GM12878 (cell line): ENCODE measurements around the gene TSHZ2. TPM values are rescaled to one million over a fixed set of nuclear protein-coding genes. Genes with fewer than 3 reads are reported as not detected.

ENCODE experiments used
- ATAC-seq: fragments of 200-7000 bp; cut with Tn5 transposase; 3 replicates; pipeline ENCODE4 v1.9.1; 2020; ENCODE audit warnings: mild to moderate bottlenecking, moderate library complexity
- BruUV-seq: library from RNA; stranded (reverse); fragments of 400-500 nt; replicated peaks from 2 replicates; lab custom pipeline; 2021; lab: Mats Ljungman, UMichigan
- CTCF ChIA-PET: fragments of 300-600 bp; sonication (Branson Sonifier 250); formaldehyde crosslinking; extraction: SDS; loops from one replicate; lab custom pipeline; 2021; ENCODE audit warnings: inconsistent platforms; lab: Yijun Ruan, JAX
- POLR2A ChIA-PET: fragments of 350-600 bp; formaldehyde crosslinking; extraction: SDS; loops from one replicate; lab custom pipeline; 2021; ENCODE audit warnings: inconsistent platforms; lab: Charles Lee
- RAD21 ChIA-PET: fragments of 300-600 bp; sonication (Branson Sonifier 250); formaldehyde crosslinking; loops from one replicate; lab custom pipeline; 2023; ENCODE audit warnings: antibody characterized with exemption; ENCODE audit not compliant: unreplicated experiment; lab: Charles Lee
- SMC1A ChIA-PET: fragments of 300-600 bp; sonication (Branson Sonifier 250); formaldehyde crosslinking; loops from one replicate; lab custom pipeline; 2023; ENCODE audit not compliant: unreplicated experiment, uncharacterized antibody; lab: Charles Lee
- DNase-seq: peaks from one replicate; pipeline ENCODE4 v3.0.0-alpha.2; 2011; ENCODE audit warnings: low read depth, low spot score
- FAIRE-seq: peaks from 3 replicates; lab custom pipeline; 2011; peaks lifted over from hg19 to GRCh38; lab: Jason Lieb, UNC
- H2AFZ ChIP-seq: 2 replicates; pipeline ENCODE4 v1.6.0; 2011; ENCODE audit warnings: low read depth, low read length, control low read depth; ENCODE audit not compliant: control insufficient read depth
- H3K27ac ChIP-seq: 2 replicates; pipeline ENCODE4 v1.5.1; 2011; ENCODE audit warnings: control low read depth; ENCODE audit not compliant: control insufficient read depth, insufficient read depth
- H3K27me3 ChIP-seq, 2 experiments: replicated peaks in 1 of 2; 2 replicates each; pipeline versions ENCODE4 v1.6.0 to v1.6.1; 2011; ENCODE audit warnings: low read length in 1 of 2; ENCODE audit not compliant: control insufficient read depth in 2 of 2, insufficient read depth in 2 of 2
- H3K36me3 ChIP-seq, 2 experiments: 2 replicates each; pipeline ENCODE4 v1.5.1; 2011; ENCODE audit warnings: low read length in 1 of 2; ENCODE audit not compliant: control insufficient read depth in 2 of 2, insufficient read depth in 2 of 2
- H3K4me1 ChIP-seq: 2 replicates; pipeline ENCODE4 v1.6.1; 2011; ENCODE audit warnings: mild to moderate bottlenecking, low read length, moderate library complexity, mixed read lengths; ENCODE audit not compliant: control insufficient read depth, insufficient read depth
- H3K4me2 ChIP-seq: 2 replicates; pipeline ENCODE4 v1.6.0; 2011; ENCODE audit warnings: control low read depth; ENCODE audit not compliant: control insufficient read depth, insufficient read depth
- H3K4me3 ChIP-seq: fragments of 200-600 bp; sonication (generic); 2 replicates; pipeline ENCODE4 v1.5.1; 2016
- H3K79me2 ChIP-seq: 2 replicates; pipeline ENCODE4 v1.6.0; 2011; ENCODE audit warnings: low read length; ENCODE audit not compliant: control insufficient read depth, insufficient read depth
- H3K9ac ChIP-seq: 2 replicates; pipeline ENCODE4 v1.8.0; 2011; ENCODE audit warnings: low read length, control low read depth, mixed read lengths; ENCODE audit not compliant: control insufficient read depth, insufficient read depth
- H3K9me3 ChIP-seq: replicated peaks from 3 replicates; pipeline ENCODE4 v1.5.1; 2011; ENCODE audit warnings: mild to moderate bottlenecking, low read length; ENCODE audit not compliant: control insufficient read depth, insufficient read depth
- H4K20me1 ChIP-seq: 2 replicates; pipeline ENCODE4 v1.6.0; 2011; ENCODE audit not compliant: control insufficient read depth, insufficient read depth
- BRCA1 ChIP-seq: IDR thresholded peaks from 2 replicates; pipeline ENCODE4 v1.6.1; 2011; ENCODE audit warnings: low read depth, low read length, improper control_type of control experiment
- CHD1 ChIP-seq: IDR thresholded peaks from 2 replicates; pipeline ENCODE4 v1.6.1; 2012; ENCODE audit warnings: low read depth, low read length, improper control_type of control experiment
- CREM ChIP-seq: IDR thresholded peaks from 2 replicates; pipeline ENCODE4 v1.6.1; 2014; ENCODE audit warnings: antibody characterized with exemption, low read depth
- IKZF2 ChIP-seq, 2 experiments: fragments of 450-650 bp; IDR thresholded peaks; 2 replicates each; pipeline ENCODE4 v1.6.1; 2017; ENCODE audit warnings: mild to moderate bottlenecking in 2 of 2, moderate library complexity in 2 of 2
- MEF2B ChIP-seq: fragments of 450-650 bp; IDR thresholded peaks from 2 replicates; pipeline ENCODE4 v1.6.1; 2018; ENCODE audit warnings: mild to moderate bottlenecking, moderate library complexity; ENCODE audit not compliant: partially characterized antibody, poor library complexity, severe bottlenecking
- NFYA ChIP-seq: IDR thresholded peaks from 2 replicates; pipeline ENCODE4 v1.6.1; 2011; ENCODE audit warnings: low read depth, mild to moderate bottlenecking, low read length, improper control_type of control experiment, borderline replicate concordance
- PKNOX1 ChIP-seq: fragments of 450-650 bp; IDR thresholded peaks from 2 replicates; pipeline ENCODE4 v1.6.1; 2016; ENCODE audit warnings: mild to moderate bottlenecking
- SUZ12 ChIP-seq: fragments of 200-600 bp; sonication (generic); IDR thresholded peaks from one replicate; pipeline ENCODE4 v1.6.1; 2018; ENCODE audit warnings: antibody characterized with exemption, mild to moderate bottlenecking; ENCODE audit not compliant: unreplicated experiment
- TARDBP ChIP-seq: IDR thresholded peaks from 2 replicates; pipeline ENCODE4 v1.6.1; 2016; ENCODE audit warnings: borderline replicate concordance
- WGBS: methylation state at CpG from one replicate; pipeline ENCODE4 v1.1.6; 2016; ENCODE audit warnings: low lambda C conversion rate; ENCODE audit not compliant: insufficient replicate concordance, insufficient coverage; ENCODE audit errors: missing lambda C conversion rate; 5-methylcytosine and 5-hydroxymethylcytosine counted together
- in situ Hi-C: fragments of 300-500 bp; cut with MboI; formaldehyde crosslinking; loops from 9 replicates; pipeline ENCODE4 v1.14.3; 2018; ENCODE audit warnings: mixed read lengths
- intact Hi-C: fragments of 100-400 bp; cut with micrococcal nuclease; formaldehyde crosslinking; loops from one replicate; pipeline ENCODE4 v1.14.2; 2022; ENCODE audit not compliant: unreplicated experiment
- polyA plus RNA-seq, 11 experiments: library from polyadenylated mRNA; depleted of rRNA in 4 of 11; unstranded in 6 of 11; stranded (reverse) in 5 of 11; fragments of >200 nt; fragmentation: Nextera tagmentation in 4 of 11; fragmentation: Illumina TruSeq in 1 of 11; extraction: Ambion mirVana in 4 of 11; extraction: Trizol in 1 of 11; gene quantifications; 1 replicate in 1 of 11; 2 replicates in 10 of 11; pipeline versions ENCODE4 v1.2.1 to v1.2.3, GENCODE V29; 2011 to 2016; ENCODE audit warnings: inconsistent platforms in 2 of 11, missing spikeins in 2 of 11, low read depth in 1 of 11
- total RNA-seq, 4 experiments: library from RNA; depleted of rRNA in 3 of 4; stranded (reverse); fragments of >200 nt in 3 of 4; fragmentation: Illumina TruSeq in 1 of 4; extraction: Trizol in 1 of 4; gene quantifications; 2 replicates each; pipeline versions ENCODE4 v1.2.1 to v1.2.3, GENCODE V29; 2013 to 2021
- TF ChIP-seq, protein P1 (sequence below): fragments of 450-650 bp; IDR thresholded peaks from 2 replicates; pipeline ENCODE4 v1.6.1; 2018; ENCODE audit warnings: borderline replicate concordance, mild to moderate bottlenecking; ENCODE audit not compliant: partially characterized antibody

TSHZ2 gene
- total and polyA plus RNA-seq, 10 of the 15 experiments (the other 5 are each of a cell fraction or from before 2014, with no cell fraction given): 0.01 to 0.86 (median 0.13) TPM; not detected in 2

GRCh38 chr20:53215166-53215565 is 243.0 kb downstream of the TSHZ2 start:
- ChIA-PET POLR2A (interaction anchor here (0.7 kb wide), 1 partner anchor 1811 kb away, joined by 6 read pairs; no protein-coding TSS in a partner anchor), RAD21 (interaction anchor here (1.6 to 2.3 kb wide), 3 partner anchors 27 to 848 kb away, joined by 3 to 12 read pairs (median 5); no protein-coding TSS in a partner anchor), CTCF (interaction anchor here (0.6 to 2.7 kb wide), 8 partner anchors 13 to 985 kb away, joined by 3 to 12 read pairs (median 4); no protein-coding TSS in a partner anchor), SMC1A (interaction anchor here (0.6 to 1.6 kb wide), 5 partner anchors 13 to 902 kb away, joined by 3 to 8 read pairs (median 4); no protein-coding TSS in a partner anchor)
- H3K4me1 ChIP-seq: no peaks in the 10 kb centered on the region
- H2AFZ ChIP-seq: no peak overlapping the region
- peak; percentile 62 for ATAC-seq
- intact Hi-C loops: loop anchor here (5.0 kb wide), 1 partner anchor 727 kb away; no protein-coding TSS in a partner anchor
- DNase-seq: no peak
- no peaks in the 10 kb centered on the region for H4K20me1 ChIP-seq
- TF ChIP-seq TARDBP: no peak
- peak in 1 of 2 experiments; percentile 10; a peak in 1 of 4 replicates for TF ChIP-seq IKZF2 (IDR thresholded peaks at IDR 0.05)
- TF ChIP-seq PKNOX1: peak; percentile 45; the same call in 1 of the 2 replicates
- no peaks in the 10 kb centered on the region for H3K9me3 ChIP-seq
- 1% methylated on average over 4 of the region's 4 CpGs for WGBS
- no peak overlapping the region for H3K9ac ChIP-seq
- H3K79me2 ChIP-seq: no peaks in the 10 kb centered on the region
- no peak for FAIRE-seq
- no peaks in the 10 kb centered on the region for H3K36me3 ChIP-seq
- no peaks in the 10 kb centered on the region for H3K27me3 ChIP-seq
- H3K4me3 ChIP-seq: no peak overlapping the region
- in situ Hi-C loops: loop anchor here (10.0 kb wide), 1 partner anchor 900 kb away; no protein-coding TSS in a partner anchor
- no TSS peak for BruUV-seq
- no peak overlapping the region for H3K27ac ChIP-seq
- no peak overlapping the region for H3K4me2 ChIP-seq

DNA sequence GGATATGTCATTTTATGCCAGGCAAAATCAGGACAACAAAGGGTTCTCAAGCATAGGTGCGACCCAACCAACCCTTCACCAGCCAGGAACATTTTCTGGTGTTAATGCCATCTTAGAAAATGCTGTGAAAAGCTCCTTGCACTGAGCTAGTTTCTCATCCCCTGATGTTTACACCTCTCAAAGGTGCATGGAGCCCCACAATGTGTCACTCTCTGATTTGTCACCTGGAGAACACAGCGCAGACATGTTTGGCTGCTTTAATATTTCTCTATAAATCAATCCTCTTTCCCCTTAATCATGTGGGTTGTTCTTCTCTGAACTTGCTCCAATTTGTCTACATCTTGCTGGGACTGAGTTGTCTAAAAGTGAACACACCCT is 244.3 kb downstream of the TSHZ2 start:
- WGBS: 94% methylated on average over 2 of the region's 2 CpGs
- no peak overlapping the region for H3K4me3 ChIP-seq
- no peak overlapping the region for H2AFZ ChIP-seq

More for the DNA sequence above, 244.3 kb downstream of the TSHZ2 start:
- ChIA-PET POLR2A (no interaction called here), RAD21 (interaction anchor here (0.8 to 2.3 kb wide), 6 partner anchors 29 to 904 kb away, joined by 3 to 12 read pairs (median 3); no protein-coding TSS in a partner anchor)
- ATAC-seq (no peak), DNase-seq (no peak), FAIRE-seq (no peak)
- H3K27ac ChIP-seq: no peak overlapping the region
- no peaks in the 10 kb centered on the region for H4K20me1 ChIP-seq
- H3K27me3 ChIP-seq: no peaks in the 10 kb centered on the region
- no peaks in the 10 kb centered on the region for H3K36me3 ChIP-seq
- no peak for TF ChIP-seq NFYA
- no peak for TF ChIP-seq CREM
- TF ChIP-seq, protein P1, sequence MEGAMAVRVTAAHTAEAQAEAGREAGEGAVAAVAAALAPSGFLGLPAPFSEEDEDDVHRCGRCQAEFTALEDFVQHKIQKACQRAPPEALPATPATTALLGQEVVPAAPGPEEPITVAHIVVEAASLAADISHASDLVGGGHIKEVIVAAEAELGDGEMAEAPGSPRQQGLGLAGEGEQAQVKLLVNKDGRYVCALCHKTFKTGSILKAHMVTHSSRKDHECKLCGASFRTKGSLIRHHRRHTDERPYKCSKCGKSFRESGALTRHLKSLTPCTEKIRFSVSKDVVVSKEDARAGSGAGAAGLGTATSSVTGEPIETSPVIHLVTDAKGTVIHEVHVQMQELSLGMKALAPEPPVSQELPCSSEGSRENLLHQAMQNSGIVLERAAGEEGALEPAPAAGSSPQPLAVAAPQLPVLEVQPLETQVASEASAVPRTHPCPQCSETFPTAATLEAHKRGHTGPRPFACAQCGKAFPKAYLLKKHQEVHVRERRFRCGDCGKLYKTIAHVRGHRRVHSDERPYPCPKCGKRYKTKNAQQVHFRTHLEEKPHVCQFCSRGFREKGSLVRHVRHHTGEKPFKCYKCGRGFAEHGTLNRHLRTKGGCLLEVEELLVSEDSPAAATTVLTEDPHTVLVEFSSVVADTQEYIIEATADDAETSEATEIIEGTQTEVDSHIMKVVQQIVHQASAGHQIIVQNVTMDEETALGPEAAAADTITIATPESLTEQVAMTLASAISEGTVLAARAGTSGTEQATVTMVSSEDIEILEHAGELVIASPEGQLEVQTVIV: no peak
- no peak for TF ChIP-seq MEF2B
- TF ChIP-seq SUZ12: no peak
- TF ChIP-seq CHD1: no peak
- TF ChIP-seq BRCA1: no peak
- TF ChIP-seq, all 136 proteins: peak for 0
- no peaks in the 10 kb centered on the region for H3K4me1 ChIP-seq
- H3K79me2 ChIP-seq: no peaks in the 10 kb centered on the region
- H3K9ac ChIP-seq: no peak overlapping the region
- BruUV-seq: no TSS peak
- CTCF ChIA-PET: interaction anchor here (0.6 to 2.7 kb wide), 15 partner anchors 9 to 911 kb away, joined by 3 to 12 read pairs (median 3); no protein-coding TSS in a partner anchor
- intact Hi-C loops (loop anchor here (2.0 to 5.0 kb wide), 3 partner anchors 470 to 904 kb away; no protein-coding TSS in a partner anchor), in situ Hi-C loops (loop anchor here (10.0 kb wide), 1 partner anchor 902 kb away; no protein-coding TSS in a partner anchor)
- H3K9me3 ChIP-seq: no peaks in the 10 kb centered on the region; the same call in 2 of the 3 replicates
- H3K4me2 ChIP-seq: no peak overlapping the region
- SMC1A ChIA-PET: interaction anchor here (0.6 to 1.6 kb wide), 6 partner anchors 27 to 903 kb away, joined by 3 to 8 read pairs (median 4); no protein-coding TSS in a partner anchor
